Lower leg skin (tissue), 4 donors: ENCODE results near the gene MIDN. TPM values are rescaled to one million over a fixed set of nuclear protein-coding genes. Genes with fewer than 3 reads are reported as not detected.

Source experiments
- DNase-seq, 2 donors: peaks; one replicate each; pipeline ENCODE4 v3.0.0-alpha.2; 2019; ENCODE audit warnings: low spot score in 2 of 2
- H3K4me3 ChIP-seq: fragments of 200-600 bp; sonication (generic); 2 replicates; pipeline ENCODE4 v1.5.1; 2017; ENCODE audit warnings: mild to moderate bottlenecking, low read depth; ENCODE audit not compliant: poor library complexity, severe bottlenecking
- CTCF ChIP-seq, 3 donors: fragments of 450-650 bp; IDR thresholded peaks; one replicate each; pipeline ENCODE4 v1.5.1; 2016; ENCODE audit warnings: antibody characterized with exemption in 3 of 3, mild to moderate bottlenecking in 3 of 3, moderate library complexity in 2 of 3
- POLR2A ChIP-seq, 2 donors: fragments of 450-650 bp; IDR thresholded peaks; one replicate each; pipeline ENCODE4 v1.6.1; 2016 to 2017; ENCODE audit warnings: antibody characterized with exemption in 2 of 2, mild to moderate bottlenecking in 1 of 2, moderate library complexity in 1 of 2
- WGBS, 2 donors: methylation state at CpG; one replicate each; pipeline ENCODE4 v1.1.5; 2018; 5-methylcytosine and 5-hydroxymethylcytosine counted together
- intact Hi-C: fragments of 100-400 bp; cut with DNase I; formaldehyde crosslinking; loops from one replicate; pipeline ENCODE4 v1.15.0; 2023; ENCODE audit warnings: low total_unique reads
- total RNA-seq, 4 donors: library from RNA; depleted of rRNA; stranded (reverse); fragments of >200 nt; gene quantifications; one replicate each; pipeline ENCODE4 v1.1.0, GENCODE V29; 2016

Gene MIDN
- total RNA-seq, 4 donors from 2014 or later = 59.7 to 119 (median 78.7) TPM

- no peak overlapping the region for H3K4me3 ChIP-seq
- WGBS, 2 donors = 78 to 81% methylated on average over 36 to 44 of the region's 53 CpGs
- no peak for TF ChIP-seq POLR2A (IDR thresholded peaks at IDR 0.05)
- TF ChIP-seq CTCF (IDR thresholded peaks at IDR 0.05) = no peak
- DNase-seq = no peak
- intact Hi-C loops = loop anchor here (10.0 kb wide), 1 partner anchor 74 kb away; a partner anchor contains a TSS
Measured at GRCh38 chr19:1280636-1281568, 32.5 kb downstream of the MIDN start.

- no peak overlapping the region for H3K4me3 ChIP-seq
Measured at GRCh38 chr19:1281569-1282287, 33.3 kb downstream of the MIDN start.

GRCh38 chr19:1282588-1283206 is 34.3 kb downstream of the MIDN start:
- TF ChIP-seq POLR2A (IDR thresholded peaks at IDR 0.05) (no peak), CTCF (IDR thresholded peaks at IDR 0.05) (no peak)
- intact Hi-C loops = loop anchor here (10.0 kb wide), 1 partner anchor 72 kb away; a partner anchor contains a TSS
- no peak for DNase-seq

More at GRCh38 chr19:1281569-1282287, 33.3 kb downstream of the MIDN start:
- no peak for DNase-seq
- 61 to 65% methylated on average over 11 to 13 of the region's 15 CpGs for WGBS, 2 donors
- TF ChIP-seq CTCF (IDR thresholded peaks at IDR 0.05) (no peak), POLR2A (IDR thresholded peaks at IDR 0.05) (no peak)
- intact Hi-C loops = loop anchor here (10.0 kb wide), 1 partner anchor 73 kb away; a partner anchor contains a TSS

GRCh38 chr19:1283207-1283916 is 35.0 kb downstream of the MIDN start:
- DNase-seq = no peak
- no peak overlapping the region for H3K4me3 ChIP-seq
- TF ChIP-seq POLR2A (IDR thresholded peaks at IDR 0.05) = no peak
- TF ChIP-seq CTCF (IDR thresholded peaks at IDR 0.05) = no peak
- WGBS, 2 donors = 73 to 74% methylated on average over 21 to 28 of the region's 29 CpGs
- intact Hi-C loops = loop anchor here (10.0 kb wide), 1 partner anchor 71 kb away; a partner anchor contains a TSS

More at GRCh38 chr19:1282588-1283206, 34.3 kb downstream of the MIDN start:
- 60 to 72% methylated on average over 15 to 18 of the region's 18 CpGs for WGBS, 2 donors
- H3K4me3 ChIP-seq = no peak overlapping the region

GRCh38 chr19:1283917-1284292 is 35.5 kb downstream of the MIDN start:
- DNase-seq = no peak
- intact Hi-C loops = loop anchor here (10.0 kb wide), 1 partner anchor 71 kb away; a partner anchor contains a TSS
- 69 to 76% methylated on average over 9 to 12 of the region's 12 CpGs for WGBS, 2 donors
- H3K4me3 ChIP-seq = no peak overlapping the region
- no peak for TF ChIP-seq POLR2A (IDR thresholded peaks at IDR 0.05)
- no peak for TF ChIP-seq CTCF (IDR thresholded peaks at IDR 0.05)
